H9 (cell line): ENCODE measurements around the gene PLA2R1. TPM values are rescaled to one million over a fixed set of nuclear protein-coding genes. Genes with fewer than 3 reads are reported as not detected.

Experiments
- DNase-seq: peaks from one replicate; pipeline ENCODE4 v3.0.0-alpha.2; 2017
- H2AFZ ChIP-seq: one replicate; pipeline ENCODE4 v1.6.1; 2013; ENCODE audit warnings: mild to moderate bottlenecking, low read length, control low read depth, moderate library complexity
- H2AK5ac ChIP-seq: 2 replicates; pipeline ENCODE4 v1.6.1; 2013; ENCODE audit warnings: low read length, control low read depth, mixed read lengths; ENCODE audit not compliant: insufficient read length
- H2BK120ac ChIP-seq: one replicate; pipeline ENCODE4 v1.6.1; 2013; ENCODE audit warnings: low read depth, mild to moderate bottlenecking, low read length, control low read depth, inconsistent platforms; ENCODE audit not compliant: poor library complexity, severe bottlenecking
- H2BK12ac ChIP-seq: 2 replicates; pipeline ENCODE4 v1.6.1; 2013; ENCODE audit warnings: low read length, control low read depth, mixed read lengths, low read depth; ENCODE audit not compliant: insufficient read length
- H2BK15ac ChIP-seq: 2 replicates; pipeline ENCODE4 v1.6.1; 2013; ENCODE audit warnings: low read depth, low read length, control low read depth
- H2BK20ac ChIP-seq: one replicate; pipeline ENCODE4 v1.6.1; 2013; ENCODE audit warnings: low read depth, mild to moderate bottlenecking, low read length, control low read depth, inconsistent platforms; ENCODE audit not compliant: poor library complexity, severe bottlenecking
- H2BK5ac ChIP-seq: 2 replicates; pipeline ENCODE4 v1.6.1; 2013; ENCODE audit warnings: low read length, control low read depth, mixed read lengths; ENCODE audit not compliant: insufficient read length
- H3K14ac ChIP-seq: 2 replicates; pipeline ENCODE4 v1.6.1; 2013; ENCODE audit warnings: low read length, control low read depth; ENCODE audit not compliant: insufficient read depth
- H3K18ac ChIP-seq: 2 replicates; pipeline ENCODE4 v1.6.1; 2013; ENCODE audit warnings: low read depth, mild to moderate bottlenecking, mixed read lengths, low read length, control low read depth; ENCODE audit not compliant: insufficient read length
- H3K23ac ChIP-seq: 2 replicates; pipeline ENCODE4 v1.6.1; 2013; ENCODE audit warnings: low read length, control low read depth, mixed read lengths, low read depth; ENCODE audit not compliant: insufficient read length
- H3K23me2 ChIP-seq: 2 replicates; pipeline ENCODE4 v1.6.1; 2013; ENCODE audit warnings: low read depth, mild to moderate bottlenecking, mixed read lengths, low read length, control low read depth; ENCODE audit not compliant: insufficient read length, poor library complexity, severe bottlenecking
- H3K27ac ChIP-seq: 2 replicates; pipeline ENCODE4 v1.5.1; 2013; ENCODE audit warnings: low read length, control low read depth, mixed read lengths, low read depth; ENCODE audit not compliant: insufficient read length
- H3K27me3 ChIP-seq: 2 replicates; pipeline ENCODE4 v1.6.1; 2013; ENCODE audit warnings: low read length, control low read depth, inconsistent platforms; ENCODE audit not compliant: insufficient read depth
- H3K4ac ChIP-seq: 2 replicates; pipeline ENCODE4 v1.6.1; 2013; ENCODE audit warnings: low read depth, mild to moderate bottlenecking, control low read depth, inconsistent platforms, low read length, moderate library complexity
- H3K4me1 ChIP-seq: 2 replicates; pipeline ENCODE4 v1.6.1; 2013; ENCODE audit warnings: low read length, control low read depth, inconsistent platforms; ENCODE audit not compliant: insufficient read depth
- H3K4me2 ChIP-seq: 2 replicates; pipeline ENCODE4 v1.6.1; 2013; ENCODE audit warnings: low read length, control low read depth, mixed read lengths; ENCODE audit not compliant: insufficient read length, insufficient read depth
- H3K56ac ChIP-seq: 2 replicates; pipeline ENCODE4 v1.6.1; 2013; ENCODE audit warnings: low read depth, mild to moderate bottlenecking, mixed read lengths, low read length, control low read depth; ENCODE audit not compliant: insufficient read length
- H3K79me1 ChIP-seq: 2 replicates; pipeline ENCODE4 v1.6.1; 2013; ENCODE audit warnings: low read depth, mild to moderate bottlenecking, moderate library complexity, low read length, control low read depth, inconsistent platforms; ENCODE audit not compliant: insufficient read depth, poor library complexity, severe bottlenecking
- H3K79me2 ChIP-seq: 2 replicates; pipeline ENCODE4 v1.6.1; 2013; ENCODE audit warnings: low read length, control low read depth, inconsistent platforms; ENCODE audit not compliant: insufficient read depth
- H3K9ac ChIP-seq: 2 replicates; pipeline ENCODE4 v1.6.1; 2013; ENCODE audit warnings: low read length, control low read depth, mixed read lengths; ENCODE audit not compliant: insufficient read length; ENCODE audit errors: extremely low read depth
- H3K9me3 ChIP-seq: one replicate; pipeline ENCODE4 v1.6.1; 2013; ENCODE audit warnings: low read depth, low read length, inconsistent platforms; ENCODE audit not compliant: control insufficient read depth
- H3T11ph ChIP-seq: one replicate; pipeline ENCODE4 v1.6.1; 2013; ENCODE audit warnings: mild to moderate bottlenecking, low read length, control low read depth, inconsistent platforms
- H4K20me1 ChIP-seq: one replicate; pipeline ENCODE4 v1.6.1; 2013; ENCODE audit not compliant: control insufficient read depth, insufficient read length, insufficient read depth
- H4K5ac ChIP-seq: 2 replicates; pipeline ENCODE4 v1.6.1; 2013; ENCODE audit warnings: low read depth, mild to moderate bottlenecking, mixed read lengths, low read length, control low read depth; ENCODE audit not compliant: insufficient read length
- H4K8ac ChIP-seq: replicated peaks from 2 replicates; pipeline ENCODE4 v1.6.1; 2013; ENCODE audit warnings: low read length, control low read depth, mixed read lengths, low read depth; ENCODE audit not compliant: insufficient read length
- H4K91ac ChIP-seq: 2 replicates; pipeline ENCODE4 v1.6.1; 2013; ENCODE audit warnings: low read depth, mild to moderate bottlenecking, moderate library complexity, mixed read lengths, low read length, control low read depth; ENCODE audit not compliant: insufficient read length
- H3K27ac Mint-ChIP-seq, 3 experiments: 2 replicates in 2 of 3; 3 replicates in 1 of 3; pipeline ENCODE4 v1.8.0; 2020 to 2021; ENCODE audit warnings: mixed read lengths in 3 of 3, mild to moderate bottlenecking in 1 of 3, moderate library complexity in 1 of 3
- H3K27me3 Mint-ChIP-seq: 2 replicates; pipeline ENCODE4 v1.8.0; 2021; ENCODE audit warnings: low read depth, mild to moderate bottlenecking, moderate library complexity, mixed read lengths
- H3K36me3 Mint-ChIP-seq, 3 experiments: 2 replicates in 2 of 3; 3 replicates in 1 of 3; pipeline ENCODE4 v1.8.0; 2020 to 2021; ENCODE audit warnings: low read depth in 3 of 3, mixed read lengths in 3 of 3; ENCODE audit not compliant: insufficient read depth in 1 of 3
- H3K4me1 Mint-ChIP-seq, 2 experiments: 2 replicates each; pipeline ENCODE4 v1.8.0; 2020; ENCODE audit warnings: mixed read lengths in 2 of 2
- H3K4me3 Mint-ChIP-seq, 2 experiments: 2 replicates in 1 of 2; 3 replicates in 1 of 2; pipeline ENCODE4 v1.8.0; 2020 to 2021; ENCODE audit warnings: mild to moderate bottlenecking in 2 of 2, mixed read lengths in 2 of 2, moderate library complexity in 1 of 2
- H3K9me3 Mint-ChIP-seq, 2 experiments: 2 replicates in 1 of 2; 3 replicates in 1 of 2; pipeline ENCODE4 v1.8.0; 2020; ENCODE audit warnings: mild to moderate bottlenecking in 2 of 2, mixed read lengths in 2 of 2, moderate library complexity in 1 of 2
- CTCF ChIP-seq: fragments of 200-600 bp; sonication (generic); conservative IDR thresholded peaks from 3 replicates; pipeline ENCODE4 v1.8.0; 2021; ENCODE audit warnings: antibody characterized with exemption, mild to moderate bottlenecking
- WGBS: extraction: QIAGEN DNeasy Blood & Tissue Kit; methylation state at CpG from one replicate; pipeline ENCODE4 v1.1.7; 2013; ENCODE audit warnings: missing lambda C conversion rate, low lambda C conversion rate, mixed read lengths; ENCODE audit not compliant: insufficient read length; ENCODE audit errors: extremely low coverage; 5-methylcytosine and 5-hydroxymethylcytosine counted together
- total RNA-seq: library from RNA; stranded (reverse); gene quantifications from 2 replicates; pipeline ENCODE4 v1.2.1, GENCODE V29; 2021

The PLA2R1 gene
- total RNA-seq, 1 experiment from 2014 or later: 0.83 TPM

- Histone ChIP-seq H3K4ac (no peak overlapping the region), H4K8ac (no peak overlapping the region), H3K4me2 (no peak overlapping the region), H2AK5ac (no peak overlapping the region), H3K4me1 (no peaks in the 10 kb centered on the region), H4K91ac (no peak overlapping the region), H3K79me1 (no peaks in the 10 kb centered on the region), H2BK20ac (no peak overlapping the region), H3K18ac (no peak overlapping the region), H3K79me2 (no peaks in the 10 kb centered on the region), H2BK120ac (no peak overlapping the region), H2BK15ac (no peak overlapping the region), H3K27me3 (no peaks in the 10 kb centered on the region), H3K9me3 (peaks cover 21% of the 10 kb centered on the region), H3K27ac (no peak overlapping the region), H3T11ph (no peak overlapping the region), H2BK12ac (no peak overlapping the region), H3K9ac (no peak overlapping the region), H4K20me1 (no peaks in the 10 kb centered on the region), H3K23me2 (no peaks in the 10 kb centered on the region), H3K56ac (no peak overlapping the region), H3K23ac (no peak overlapping the region), H2AFZ (no peak overlapping the region), H2BK5ac (no peak overlapping the region), H4K5ac (no peak overlapping the region), H3K14ac (no peak overlapping the region)
- Mint-ChIP-seq H3K4me3 (no peak overlapping the region), H3K27me3 (peaks cover 5% of the 10 kb centered on the region), H3K4me1 (no peaks in the 10 kb centered on the region), H3K36me3 (peaks cover 25 to 51% (median 39%) of the 10 kb centered on the region in 3 experiments), H3K9me3 (peaks cover 61 to 64% of the 10 kb centered on the region in 2 experiments), H3K27ac (no peak overlapping the region)
- DNase-seq: no peak
- no CpG with 5 or more reads among the region's 4 CpGs for WGBS
- no peak for TF ChIP-seq CTCF
Observed at GRCh38 chr2:160092445-160092844, 30.0 kb upstream of the PLA2R1 start.
